HEK293 (cell line): Measurements from ENCODE around the gene TBC1D16.

Source experiments
- CTCF ChIP-seq: fragments of 450-650 bp; formaldehyde crosslinking; IDR thresholded peaks from 2 replicates; pipeline ENCODE4 v1.5.1; 2016; ENCODE audit warnings: missing biosample characterization, missing genetic modification characterization
- IKZF3 ChIP-seq: fragments of 450-650 bp; IDR thresholded peaks from 2 replicates; pipeline ENCODE4 v1.5.0; 2018; ENCODE audit warnings: missing biosample characterization, mild to moderate bottlenecking, missing genetic modification characterization, moderate library complexity
- SP3 ChIP-seq: fragments of 450-650 bp; formaldehyde crosslinking; IDR thresholded peaks from 2 replicates; pipeline ENCODE4 v1.5.1; 2016; ENCODE audit warnings: missing biosample characterization, missing genetic modification characterization
- YY1 ChIP-seq: fragments of 450-650 bp; formaldehyde crosslinking; IDR thresholded peaks from 2 replicates; pipeline ENCODE4 v1.5.1; 2018; ENCODE audit warnings: missing biosample characterization, missing genetic modification characterization
- ZBTB1 ChIP-seq: fragments of 450-650 bp; formaldehyde crosslinking; IDR thresholded peaks from 2 replicates; pipeline ENCODE4 v1.5.1; 2016; ENCODE audit warnings: missing biosample characterization, missing genetic modification characterization

DNA sequence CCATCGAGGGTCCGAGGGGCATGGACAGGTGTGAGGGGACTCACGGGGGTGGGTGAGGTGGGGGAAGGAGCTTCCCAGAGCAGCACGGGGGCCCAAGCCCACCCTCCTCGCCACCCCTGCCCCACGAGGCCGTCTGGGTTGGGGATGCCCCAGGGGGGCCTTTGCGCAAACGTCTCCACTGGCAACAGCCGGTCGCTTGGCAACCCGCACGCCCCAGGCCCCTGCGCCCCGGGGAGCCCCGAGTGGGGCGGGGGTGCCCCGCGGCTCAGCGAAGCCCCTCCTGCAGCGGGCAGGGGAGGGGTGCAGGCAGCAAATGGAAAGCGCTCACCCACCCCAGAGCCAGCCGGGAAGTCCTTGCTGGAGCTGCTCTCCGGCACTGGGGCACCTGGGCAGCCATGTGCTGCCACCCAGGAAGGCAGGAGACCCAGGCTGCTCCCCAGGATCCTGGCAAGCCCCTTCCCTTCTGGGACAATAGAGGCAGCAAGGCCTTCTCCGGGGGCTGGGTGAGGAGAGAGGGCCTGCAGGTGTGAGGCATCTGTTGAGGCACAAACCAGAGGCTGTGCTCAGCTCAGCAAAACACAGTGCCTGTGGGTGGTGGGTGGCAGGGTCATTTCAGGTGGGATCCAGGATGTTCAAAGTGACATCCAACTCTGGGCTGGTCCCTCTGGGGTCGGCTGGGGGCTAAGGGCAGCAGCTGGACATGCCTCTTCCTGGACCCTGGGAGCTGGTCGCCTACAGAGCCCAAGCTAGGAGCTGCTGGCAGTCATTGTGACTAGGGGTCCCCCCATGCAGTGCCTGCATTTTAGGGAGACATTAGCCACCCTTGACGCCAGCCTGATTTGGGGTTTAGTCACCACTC, 115.6 kb downstream of the TBC1D16 start:
- TF ChIP-seq ZBTB1 (no peak), YY1 (tag by site-specific recombination) (no peak), IKZF3 (tag by site-specific recombination) (no peak), SP3 (tag by site-specific recombination) (no peak), CTCF (tag by site-specific recombination) (no peak)
